HepG2 (cell line): ENCODE measurements around the gene CEP131. TPM values are rescaled to one million over a fixed set of nuclear protein-coding genes. Genes with fewer than 3 reads are reported as not detected.

Experiments
- ARNT2 ChIP-seq: sonication (generic); formaldehyde crosslinking; IDR thresholded peaks from 2 replicates; pipeline ENCODE4 v1.8.0; 2022; ENCODE audit warnings: mild to moderate bottlenecking, low read depth, missing genetic modification reagents, moderate library complexity
- ARNTL ChIP-seq: sonication (generic); formaldehyde crosslinking; IDR thresholded peaks from 2 replicates; pipeline ENCODE4 v1.4.0; 2020; ENCODE audit warnings: mild to moderate bottlenecking, missing genetic modification reagents
- NCOA2 ChIP-seq: sonication (generic); formaldehyde crosslinking; IDR thresholded peaks from 2 replicates; pipeline ENCODE4 v1.8.0; 2022; ENCODE audit warnings: inconsistent platforms
- RXRB ChIP-seq: IDR thresholded peaks from 2 replicates; pipeline ENCODE4 v1.6.1; 2016; ENCODE audit warnings: borderline replicate concordance, missing genetic modification reagents, missing compliant biosample characterization
- SMAD9 ChIP-seq: sonication (generic); formaldehyde crosslinking; IDR thresholded peaks from 2 replicates; pipeline ENCODE4 v1.5.1; 2020; ENCODE audit warnings: mild to moderate bottlenecking, missing genetic modification reagents
- TBL1XR1 ChIP-seq: fragments of 150-350 bp; IDR thresholded peaks from 2 replicates; pipeline ENCODE4 v1.6.1; 2014; ENCODE audit warnings: borderline replicate concordance, low read length; ENCODE audit not compliant: partially characterized antibody
- TFDP2 ChIP-seq: sonication (generic); formaldehyde crosslinking; IDR thresholded peaks from 2 replicates; pipeline ENCODE4 v1.4.0; 2020; ENCODE audit warnings: missing genetic modification reagents
- ZFY ChIP-seq: sonication (generic); formaldehyde crosslinking; IDR thresholded peaks from 2 replicates; pipeline ENCODE4 v1.4.0; 2020; ENCODE audit warnings: missing genetic modification reagents
- ZKSCAN8 ChIP-seq: IDR thresholded peaks from 2 replicates; pipeline ENCODE4 v1.6.1; 2016; ENCODE audit warnings: borderline replicate concordance, missing genetic modification reagents, missing compliant biosample characterization
- ZNF350 ChIP-seq: sonication (generic); formaldehyde crosslinking; IDR thresholded peaks from 2 replicates; pipeline ENCODE4 v1.4.0; 2020; ENCODE audit warnings: mild to moderate bottlenecking, low read depth, missing genetic modification reagents, borderline replicate concordance
- ZNF407 ChIP-seq: sonication (generic); formaldehyde crosslinking; IDR thresholded peaks from one replicate; pipeline ENCODE4 v1.5.1; 2020; ENCODE audit warnings: mild to moderate bottlenecking, missing genetic modification reagents; ENCODE audit errors: not compliant biosample characterization
- polyA plus RNA-seq, 8 experiments: library from polyadenylated mRNA; depleted of rRNA in 3 of 8; stranded (reverse) in 7 of 8; unstranded in 1 of 8; fragments of >200 nt; fragmentation: Illumina TruSeq in 4 of 8; extraction: Trizol in 4 of 8; gene quantifications; 2 replicates each; pipeline versions ENCODE4 v1.2.1 to v1.2.3, GENCODE V29; 2011 to 2016; ENCODE audit warnings: low read depth in 4 of 8, missing spikeins in 1 of 8, mixed read lengths in 1 of 8; ENCODE audit not compliant: insufficient read depth in 1 of 8
- total RNA-seq, 5 experiments: library from RNA; depleted of rRNA; stranded (reverse); fragments of >200 nt; fragmentation: Illumina TruSeq; extraction: Trizol; gene quantifications; 2 replicates each; pipeline ENCODE4 v1.2.3, GENCODE V29; 2016; ENCODE audit warnings: low read depth in 1 of 5
- TF ChIP-seq, protein P1 (sequence below): sonication (generic); formaldehyde crosslinking; IDR thresholded peaks from 2 replicates; pipeline ENCODE4 v1.5.1; 2020; ENCODE audit warnings: mild to moderate bottlenecking, missing genetic modification reagents, moderate library complexity
- TF ChIP-seq, protein P2 (sequence below): sonication (generic); formaldehyde crosslinking; IDR thresholded peaks from 2 replicates; pipeline ENCODE4 v1.8.1; 2023; ENCODE audit warnings: missing genetic modification reagents, inconsistent platforms, borderline replicate concordance

CEP131 gene
- total and polyA plus RNA-seq, 2 of the 13 experiments (the other 11 are each of a cell fraction or from before 2014, with no cell fraction given), result 5.0 to 16.8 TPM

DNA sequence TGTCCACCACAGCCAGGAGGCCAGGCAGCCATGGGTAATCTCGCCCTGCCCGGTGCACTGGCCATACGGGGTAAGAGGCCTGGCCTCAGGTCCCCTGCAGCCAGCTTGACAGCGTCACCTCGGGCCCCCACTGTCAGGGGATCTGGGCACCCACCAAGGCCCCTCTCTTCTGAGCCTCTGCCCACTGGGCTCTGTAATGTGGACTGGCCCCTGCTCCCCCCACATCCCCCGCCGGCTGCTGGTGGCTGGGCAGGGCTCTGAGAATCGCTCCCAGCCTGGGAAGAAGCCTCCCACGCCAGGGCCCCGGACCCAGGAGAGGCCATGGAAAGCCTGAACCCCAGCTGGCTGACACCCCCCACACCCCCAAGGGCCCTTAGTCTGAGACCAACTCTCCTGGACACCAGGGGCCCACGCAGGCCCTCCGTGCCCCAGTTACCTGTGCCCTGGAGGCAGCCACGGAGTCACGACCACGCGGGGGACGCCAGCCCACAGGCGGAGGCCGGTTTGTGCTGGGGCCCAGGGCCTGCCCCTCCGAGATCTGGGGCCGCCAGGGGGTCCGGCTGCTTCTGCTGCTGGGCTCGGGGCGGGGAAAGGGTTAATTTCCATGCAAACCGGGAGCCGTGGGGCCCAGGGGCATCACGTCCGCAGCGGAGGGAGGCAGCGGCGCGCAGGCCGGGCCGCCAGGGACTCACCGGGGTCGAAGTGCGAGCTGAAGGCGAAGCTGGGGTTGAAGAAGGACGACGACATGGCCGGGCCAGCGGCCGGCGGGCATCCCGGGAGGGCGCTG lies 57.3 kb downstream of the CEP131 start, which contains the start of gene PVALEF (continued):
- TF ChIP-seq NCOA2, result peak; percentile 56
- TF ChIP-seq ZNF407 (CRISPR knock-in tag), result peak; percentile 45
- TF ChIP-seq TFDP2 (CRISPR knock-in tag), result peak; percentile 64
- TF ChIP-seq, protein P1, sequence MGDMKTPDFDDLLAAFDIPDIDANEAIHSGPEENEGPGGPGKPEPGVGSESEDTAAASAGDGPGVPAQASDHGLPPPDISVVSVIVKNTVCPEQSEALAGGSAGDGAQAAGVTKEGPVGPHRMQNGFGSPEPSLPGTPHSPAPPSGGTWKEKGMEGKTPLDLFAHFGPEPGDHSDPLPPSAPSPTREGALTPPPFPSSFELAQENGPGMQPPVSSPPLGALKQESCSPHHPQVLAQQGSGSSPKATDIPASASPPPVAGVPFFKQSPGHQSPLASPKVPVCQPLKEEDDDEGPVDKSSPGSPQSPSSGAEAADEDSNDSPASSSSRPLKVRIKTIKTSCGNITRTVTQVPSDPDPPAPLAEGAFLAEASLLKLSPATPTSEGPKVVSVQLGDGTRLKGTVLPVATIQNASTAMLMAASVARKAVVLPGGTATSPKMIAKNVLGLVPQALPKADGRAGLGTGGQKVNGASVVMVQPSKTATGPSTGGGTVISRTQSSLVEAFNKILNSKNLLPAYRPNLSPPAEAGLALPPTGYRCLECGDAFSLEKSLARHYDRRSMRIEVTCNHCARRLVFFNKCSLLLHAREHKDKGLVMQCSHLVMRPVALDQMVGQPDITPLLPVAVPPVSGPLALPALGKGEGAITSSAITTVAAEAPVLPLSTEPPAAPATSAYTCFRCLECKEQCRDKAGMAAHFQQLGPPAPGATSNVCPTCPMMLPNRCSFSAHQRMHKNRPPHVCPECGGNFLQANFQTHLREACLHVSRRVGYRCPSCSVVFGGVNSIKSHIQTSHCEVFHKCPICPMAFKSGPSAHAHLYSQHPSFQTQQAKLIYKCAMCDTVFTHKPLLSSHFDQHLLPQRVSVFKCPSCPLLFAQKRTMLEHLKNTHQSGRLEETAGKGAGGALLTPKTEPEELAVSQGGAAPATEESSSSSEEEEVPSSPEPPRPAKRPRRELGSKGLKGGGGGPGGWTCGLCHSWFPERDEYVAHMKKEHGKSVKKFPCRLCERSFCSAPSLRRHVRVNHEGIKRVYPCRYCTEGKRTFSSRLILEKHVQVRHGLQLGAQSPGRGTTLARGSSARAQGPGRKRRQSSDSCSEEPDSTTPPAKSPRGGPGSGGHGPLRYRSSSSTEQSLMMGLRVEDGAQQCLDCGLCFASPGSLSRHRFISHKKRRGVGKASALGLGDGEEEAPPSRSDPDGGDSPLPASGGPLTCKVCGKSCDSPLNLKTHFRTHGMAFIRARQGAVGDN (CRISPR knock-in tag), result peak; percentile 78
- TF ChIP-seq ZKSCAN8 (CRISPR knock-in tag), result no peak
- TF ChIP-seq ZFY (CRISPR knock-in tag), result peak; percentile 92
- TF ChIP-seq ARNT2 (CRISPR knock-in tag), result peak; percentile 81; the same call in 1 of the 2 replicates
- TF ChIP-seq ARNTL (CRISPR knock-in tag), result no peak; the same call in 1 of the 2 replicates
- peak; percentile 56 for TF ChIP-seq RXRB
- no peak for TF ChIP-seq SMAD9 (CRISPR knock-in tag)
- TF ChIP-seq TBL1XR1, result no peak
- TF ChIP-seq ZNF350 (CRISPR knock-in tag), result peak; percentile 77
- TF ChIP-seq, protein P2, sequence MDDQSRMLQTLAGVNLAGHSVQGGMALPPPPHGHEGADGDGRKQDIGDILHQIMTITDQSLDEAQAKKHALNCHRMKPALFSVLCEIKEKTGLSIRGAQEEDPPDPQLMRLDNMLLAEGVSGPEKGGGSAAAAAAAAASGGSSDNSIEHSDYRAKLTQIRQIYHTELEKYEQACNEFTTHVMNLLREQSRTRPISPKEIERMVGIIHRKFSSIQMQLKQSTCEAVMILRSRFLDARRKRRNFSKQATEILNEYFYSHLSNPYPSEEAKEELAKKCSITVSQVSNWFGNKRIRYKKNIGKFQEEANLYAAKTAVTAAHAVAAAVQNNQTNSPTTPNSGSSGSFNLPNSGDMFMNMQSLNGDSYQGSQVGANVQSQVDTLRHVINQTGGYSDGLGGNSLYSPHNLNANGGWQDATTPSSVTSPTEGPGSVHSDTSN (CRISPR knock-in tag), result no peak
